Measurements from ENCODE around the gene BOK. TPM values are rescaled to one million over a fixed set of nuclear protein-coding genes. Genes with fewer than 3 reads are reported as not detected.

Gene BOK
- total and polyA plus RNA-seq, 2 experiments from 2014 or later, result 28.0 to 46.6 TPM

DNA sequence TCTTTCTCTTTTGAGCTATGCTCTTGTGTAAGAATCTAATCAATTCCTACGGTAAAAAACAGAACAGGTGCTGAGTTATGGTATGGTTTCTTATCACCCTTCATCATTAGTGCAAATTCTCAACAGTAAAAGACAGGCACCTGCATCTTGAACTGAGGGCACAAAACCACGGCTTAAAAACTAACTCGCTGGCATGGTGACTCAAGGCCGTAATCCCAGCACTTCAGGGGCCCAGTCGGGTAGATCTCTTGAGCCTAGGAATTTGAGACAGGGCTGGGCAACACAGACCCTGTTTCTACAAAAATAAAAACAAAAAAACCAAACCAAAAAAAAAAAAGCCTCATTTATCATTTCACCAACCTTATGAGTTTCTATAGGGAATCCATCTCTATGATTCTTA is 45.1 kb downstream of the BOK start:
- H3K79me2 ChIP-seq (ENCODE audit: insufficient read depth), result peaks cover 39% of the 10 kb centered on the region
- H3K27me3 ChIP-seq (replicated peaks; ENCODE audit: insufficient read depth), result no peaks in the 10 kb centered on the region
- no peaks in the 10 kb centered on the region for H3K4me1 ChIP-seq (ENCODE audit: insufficient read depth)
- no peaks in the 10 kb centered on the region for H3F3A ChIP-seq (ENCODE audit: insufficient read depth)
- H3K9me3 ChIP-seq (ENCODE audit: low read depth), result no peaks in the 10 kb centered on the region
- H3K27ac ChIP-seq, result no peak overlapping the region
- H3K9me2 ChIP-seq (ENCODE audit: insufficient read depth), result no peaks in the 10 kb centered on the region
- H3K9ac ChIP-seq, result no peak overlapping the region
- H3K36me3 ChIP-seq (ENCODE audit: low read depth), result peaks cover 23% of the 10 kb centered on the region; the same call in 1 of the 2 replicates
- 75 to 91% methylated on average over 5 of the region's 5 CpGs for WGBS, 2 experiments (ENCODE audit: low coverage in 1 of 2, low lambda C conversion rate in 2 of 2, missing lambda C conversion rate in 2 of 2)
- no peak overlapping the region for H3K4me2 ChIP-seq (ENCODE audit: unreplicated experiment)
- no peak overlapping the region for H3K4me3 ChIP-seq
- TF ChIP-seq EZH2 (IDR thresholded peaks at IDR 0.05; ENCODE audit: insufficient read depth, poor library complexity, severe bottlenecking) (no peak), EZH2phosphoT487 (IDR thresholded peaks at IDR 0.05; ENCODE audit: insufficient read depth, low read depth) (no peak)
- no peak overlapping the region for H2AFZ ChIP-seq
- no peaks in the 10 kb centered on the region for H4K20me1 ChIP-seq (ENCODE audit: insufficient read depth)
- in situ Hi-C loops (cut with MboI), result no loop called here
- DNase-seq, result no peak

- no peaks in the 10 kb centered on the region for H4K20me1 ChIP-seq (ENCODE audit: insufficient read depth)
- H3K27ac ChIP-seq, result no peak overlapping the region
- H3K9me3 ChIP-seq (ENCODE audit: low read depth), result no peaks in the 10 kb centered on the region
- TF ChIP-seq EZH2phosphoT487 (IDR thresholded peaks at IDR 0.05; ENCODE audit: insufficient read depth, low read depth) (no peak), EZH2 (IDR thresholded peaks at IDR 0.05; ENCODE audit: insufficient read depth, poor library complexity, severe bottlenecking) (no peak)
- H3K79me2 ChIP-seq (ENCODE audit: insufficient read depth), result peaks cover 59% of the 10 kb centered on the region
- no peaks in the 10 kb centered on the region for H3K27me3 ChIP-seq (replicated peaks; ENCODE audit: insufficient read depth)
- in situ Hi-C loops (cut with MboI), result no loop called here
- H3K4me2 ChIP-seq (ENCODE audit: unreplicated experiment), result no peak overlapping the region
- no peak overlapping the region for H3K9ac ChIP-seq
- no peak overlapping the region for H2AFZ ChIP-seq
- 0 out of 2 replicates have a peak, but pooled peaks cover 5% of the 10 kb centered on the region for H3K4me1 ChIP-seq (ENCODE audit: insufficient read depth)
- no peaks in the 10 kb centered on the region for H3K9me2 ChIP-seq (ENCODE audit: insufficient read depth)
- H3K4me3 ChIP-seq, result no peak overlapping the region
- DNase-seq, result no peak
- 91 to 94% methylated on average over 8 of the region's 8 CpGs for WGBS, 2 experiments (ENCODE audit: low coverage in 1 of 2, low lambda C conversion rate in 2 of 2, missing lambda C conversion rate in 2 of 2)
- 0 out of 2 replicates have a peak, but pooled peaks cover 4% of the 10 kb centered on the region for H3F3A ChIP-seq (ENCODE audit: insufficient read depth)
- peaks cover 19% of the 10 kb centered on the region; the same call in 1 of the 2 replicates for H3K36me3 ChIP-seq (ENCODE audit: low read depth)
These were observed 47.6 kb downstream of the BOK start for GRCh38 chr2:241606186-241606585.

DNA sequence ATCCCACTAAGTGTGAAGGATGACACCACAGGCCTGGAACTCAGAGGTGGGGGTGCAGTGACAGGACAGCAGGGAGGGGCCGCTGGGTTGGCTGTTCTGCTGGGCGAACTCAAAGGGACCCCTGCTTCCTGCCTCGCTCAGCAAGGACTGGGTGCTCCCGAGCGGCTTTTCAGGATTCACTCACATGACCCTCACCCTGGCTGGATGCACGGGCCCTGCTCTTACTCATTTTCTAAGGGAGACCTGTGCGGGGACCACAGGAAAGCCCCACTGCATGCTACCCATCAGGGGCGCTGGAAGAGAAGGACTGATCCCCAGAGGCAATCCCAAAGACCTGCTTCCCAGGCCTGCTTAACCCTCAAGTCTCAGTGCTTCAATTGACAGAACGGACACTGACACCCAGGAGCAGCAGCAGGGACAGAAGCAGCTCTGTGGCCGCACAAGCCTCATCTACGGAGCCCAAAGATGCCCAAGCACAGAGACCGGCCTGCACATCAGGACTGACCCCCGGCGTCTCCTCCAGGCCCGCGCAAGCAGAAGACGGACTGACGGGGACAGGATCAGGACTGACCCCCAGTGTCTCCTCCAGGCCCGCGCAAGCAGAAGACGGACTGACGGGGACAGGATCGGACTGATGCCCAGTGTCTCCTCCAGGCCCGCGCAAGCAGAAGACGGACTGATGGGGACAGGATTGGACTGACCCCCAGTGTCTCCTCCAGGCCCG is 48.8 kb downstream of the BOK start:
- Histone ChIP-seq H3K27me3 (replicated peaks; ENCODE audit: insufficient read depth) (no peaks in the 10 kb centered on the region), H2AFZ (no peak overlapping the region), H3K4me3 (no peak overlapping the region), H3F3A (ENCODE audit: insufficient read depth) (0 out of 2 replicates have a peak, but pooled peaks cover 4% of the 10 kb centered on the region), H3K4me1 (ENCODE audit: insufficient read depth) (0 out of 2 replicates have a peak, but pooled peaks cover 5% of the 10 kb centered on the region), H3K4me2 (ENCODE audit: unreplicated experiment) (no peak overlapping the region), H3K9me3 (ENCODE audit: low read depth) (no peaks in the 10 kb centered on the region), H3K79me2 (ENCODE audit: insufficient read depth) (peaks cover 69% of the 10 kb centered on the region), H3K36me3 (ENCODE audit: low read depth) (peaks cover 15% of the 10 kb centered on the region; the same call in 1 of the 2 replicates), H3K9ac (no peak overlapping the region), H3K9me2 (ENCODE audit: insufficient read depth) (no peaks in the 10 kb centered on the region), H3K27ac (no peak overlapping the region), H4K20me1 (ENCODE audit: insufficient read depth) (no peaks in the 10 kb centered on the region)
- WGBS, 2 experiments (ENCODE audit: low coverage in 1 of 2, low lambda C conversion rate in 2 of 2, missing lambda C conversion rate in 2 of 2), result 95 to 97% methylated on average over 17 to 27 of the region's 27 CpGs
- DNase-seq, result no peak
- TF ChIP-seq EZH2phosphoT487 (IDR thresholded peaks at IDR 0.05; ENCODE audit: insufficient read depth, low read depth), result no peak
- no peak for TF ChIP-seq EZH2 (IDR thresholded peaks at IDR 0.05; ENCODE audit: insufficient read depth, poor library complexity, severe bottlenecking)
- in situ Hi-C loops (cut with MboI), result no loop called here

- 0 out of 2 replicates have a peak, but pooled peaks cover 5% of the 10 kb centered on the region for H3K4me1 ChIP-seq (ENCODE audit: insufficient read depth)
- H3K4me3 ChIP-seq, result no peak overlapping the region
- no peak for DNase-seq
- no peaks in the 10 kb centered on the region for H4K20me1 ChIP-seq (ENCODE audit: insufficient read depth)
- no peaks in the 10 kb centered on the region for H3K27me3 ChIP-seq (replicated peaks; ENCODE audit: insufficient read depth)
- H3K36me3 ChIP-seq (ENCODE audit: low read depth), result peaks cover 15% of the 10 kb centered on the region; the same call in 1 of the 2 replicates
- no peaks in the 10 kb centered on the region for H3K9me3 ChIP-seq (ENCODE audit: low read depth)
- H3K79me2 ChIP-seq (ENCODE audit: insufficient read depth), result peaks cover 85% of the 10 kb centered on the region
- H3K9ac ChIP-seq, result no peak overlapping the region
- WGBS, 2 experiments (ENCODE audit: low coverage in 1 of 2, low lambda C conversion rate in 2 of 2, missing lambda C conversion rate in 2 of 2), result 96 to 99% methylated on average over 10 of the region's 10 CpGs
- H3K4me2 ChIP-seq (ENCODE audit: unreplicated experiment), result no peak overlapping the region
- H2AFZ ChIP-seq, result no peak overlapping the region
- H3K9me2 ChIP-seq (ENCODE audit: insufficient read depth), result no peaks in the 10 kb centered on the region
- 0 out of 2 replicates have a peak, but pooled peaks cover 4% of the 10 kb centered on the region for H3F3A ChIP-seq (ENCODE audit: insufficient read depth)
- in situ Hi-C loops (cut with MboI), result no loop called here
- H3K27ac ChIP-seq, result no peak overlapping the region
- no peak for TF ChIP-seq EZH2phosphoT487 (IDR thresholded peaks at IDR 0.05; ENCODE audit: insufficient read depth, low read depth)
- TF ChIP-seq EZH2 (IDR thresholded peaks at IDR 0.05; ENCODE audit: insufficient read depth, poor library complexity, severe bottlenecking), result no peak
These were observed 50.3 kb downstream of the BOK start for GRCh38 chr2:241608881-241609280.
